HFF-Myc (cell line): ENCODE measurements around the gene TTC12.
A peak's percentile ranks its signal among the peaks of the same experiment; 100 is the strongest.

ENCODE experiments used
- DNase-seq: peaks from one replicate; pipeline ENCODE4 v3.0.0-alpha.2; 2011; ENCODE audit warnings: low read depth; ENCODE audit errors: extremely low read depth
- H3K4me3 ChIP-seq: replicated peaks from 2 replicates; pipeline ENCODE4 v1.5.1; 2011; ENCODE audit warnings: low read depth, mild to moderate bottlenecking, control low read depth, low read length
- TF ChIP-seq, protein P1 (sequence below): IDR thresholded peaks from 2 replicates; pipeline ENCODE4 v1.5.1; 2012; ENCODE audit warnings: mild to moderate bottlenecking, low read depth, low read length, control low read depth; ENCODE audit errors: missing control alignments

The TTC12 gene

DNA sequence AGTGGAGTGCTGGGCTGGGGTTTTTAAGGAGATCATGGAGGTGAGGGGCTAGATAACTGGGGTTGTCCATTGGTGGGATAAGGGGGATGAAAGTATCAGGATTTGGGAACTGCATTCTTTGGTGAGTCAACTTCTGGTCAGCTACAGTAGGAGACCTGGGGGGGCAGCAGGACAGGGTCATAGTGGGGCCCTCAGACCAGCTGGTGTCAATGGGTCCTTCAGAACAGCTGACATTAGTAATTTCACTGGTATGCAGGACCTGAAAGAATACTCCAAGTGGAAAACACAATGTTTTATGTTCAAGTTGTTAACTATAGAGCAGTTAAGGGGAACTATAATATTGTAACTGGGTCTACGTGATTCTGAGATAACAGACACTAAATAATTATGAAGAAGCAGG, 2.8 kb upstream of the TTC12 start:
- H3K4me3 ChIP-seq: no peak overlapping the region
- no peak for DNase-seq
- TF ChIP-seq, protein P1, sequence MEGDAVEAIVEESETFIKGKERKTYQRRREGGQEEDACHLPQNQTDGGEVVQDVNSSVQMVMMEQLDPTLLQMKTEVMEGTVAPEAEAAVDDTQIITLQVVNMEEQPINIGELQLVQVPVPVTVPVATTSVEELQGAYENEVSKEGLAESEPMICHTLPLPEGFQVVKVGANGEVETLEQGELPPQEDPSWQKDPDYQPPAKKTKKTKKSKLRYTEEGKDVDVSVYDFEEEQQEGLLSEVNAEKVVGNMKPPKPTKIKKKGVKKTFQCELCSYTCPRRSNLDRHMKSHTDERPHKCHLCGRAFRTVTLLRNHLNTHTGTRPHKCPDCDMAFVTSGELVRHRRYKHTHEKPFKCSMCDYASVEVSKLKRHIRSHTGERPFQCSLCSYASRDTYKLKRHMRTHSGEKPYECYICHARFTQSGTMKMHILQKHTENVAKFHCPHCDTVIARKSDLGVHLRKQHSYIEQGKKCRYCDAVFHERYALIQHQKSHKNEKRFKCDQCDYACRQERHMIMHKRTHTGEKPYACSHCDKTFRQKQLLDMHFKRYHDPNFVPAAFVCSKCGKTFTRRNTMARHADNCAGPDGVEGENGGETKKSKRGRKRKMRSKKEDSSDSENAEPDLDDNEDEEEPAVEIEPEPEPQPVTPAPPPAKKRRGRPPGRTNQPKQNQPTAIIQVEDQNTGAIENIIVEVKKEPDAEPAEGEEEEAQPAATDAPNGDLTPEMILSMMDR: no peak

- TF ChIP-seq, protein P1: no peak
- no peak for DNase-seq
- H3K4me3 ChIP-seq: no peak overlapping the region
Measured at GRCh38 chr11:113313601-113314000, 782 bp upstream of the TTC12 start.

DNA sequence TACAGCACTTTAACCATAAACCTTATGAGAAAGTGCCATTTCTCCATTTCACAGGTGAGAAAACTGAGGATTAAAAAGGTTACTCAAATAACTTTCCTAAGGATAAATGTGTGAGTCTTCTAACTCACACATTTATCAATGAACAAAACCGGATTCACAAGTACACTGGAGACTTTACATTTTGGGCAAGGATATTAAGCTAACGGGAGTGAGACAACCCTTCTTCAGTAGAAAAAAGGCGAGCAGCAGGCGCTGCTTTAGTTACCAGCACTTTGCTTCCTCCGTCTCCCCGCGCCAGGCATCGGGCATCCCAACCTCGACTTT, 356 bp upstream of the TTC12 start:
- no peak for DNase-seq
- TF ChIP-seq, protein P1: no peak
- H3K4me3 ChIP-seq: peak overlapping the region; percentile 71; the same call in 1 of the 2 replicates

DNA sequence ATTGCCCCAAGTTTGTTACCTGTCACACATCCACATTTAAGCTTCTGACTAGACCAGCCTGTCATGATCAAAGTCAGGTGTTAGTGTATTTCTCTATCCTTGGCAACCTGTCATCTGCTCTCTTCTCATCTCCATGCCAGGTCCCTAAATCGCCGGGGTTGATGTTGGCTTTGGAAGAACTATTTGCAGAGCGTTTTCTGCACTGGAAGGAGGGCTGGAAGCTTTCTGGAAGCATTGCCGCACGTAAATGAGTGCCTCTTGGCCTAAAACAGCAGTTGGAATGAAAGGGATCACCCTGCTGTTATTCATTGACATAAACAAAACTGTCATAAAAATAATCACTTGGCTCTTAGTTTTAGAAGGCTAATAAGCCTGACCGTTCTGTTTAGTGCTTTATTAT, 1.4 kb downstream of the TTC12 start:
- no peak for DNase-seq
- no peak overlapping the region for H3K4me3 ChIP-seq
- TF ChIP-seq, protein P1: no peak

- TF ChIP-seq, protein P1: no peak
- no peak overlapping the region for H3K4me3 ChIP-seq
- DNase-seq: no peak
Measured at GRCh38 chr11:113316256-113316655, 1.9 kb downstream of the TTC12 start.

DNA sequence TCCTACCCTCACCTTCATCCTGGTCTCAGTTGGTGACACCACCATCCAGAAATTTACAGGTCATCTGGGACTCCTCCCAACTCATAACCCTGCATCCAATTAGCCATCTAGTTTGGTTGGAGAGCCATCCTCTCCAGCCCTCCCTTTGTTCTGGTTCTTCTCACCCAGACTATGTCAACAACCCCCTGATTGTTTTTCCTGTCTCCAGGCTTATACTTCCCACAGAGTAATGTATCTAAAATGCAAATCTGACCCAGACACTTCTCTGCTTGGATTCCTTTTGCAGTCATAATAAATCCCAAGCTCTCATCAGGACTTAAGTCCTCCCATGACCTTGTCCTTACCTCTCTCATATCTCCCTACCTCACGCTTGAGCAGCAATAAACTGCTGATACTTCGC, 3.0 kb downstream of the TTC12 start:
- H3K4me3 ChIP-seq: no peak overlapping the region
- TF ChIP-seq, protein P1: no peak
- DNase-seq: no peak

DNA sequence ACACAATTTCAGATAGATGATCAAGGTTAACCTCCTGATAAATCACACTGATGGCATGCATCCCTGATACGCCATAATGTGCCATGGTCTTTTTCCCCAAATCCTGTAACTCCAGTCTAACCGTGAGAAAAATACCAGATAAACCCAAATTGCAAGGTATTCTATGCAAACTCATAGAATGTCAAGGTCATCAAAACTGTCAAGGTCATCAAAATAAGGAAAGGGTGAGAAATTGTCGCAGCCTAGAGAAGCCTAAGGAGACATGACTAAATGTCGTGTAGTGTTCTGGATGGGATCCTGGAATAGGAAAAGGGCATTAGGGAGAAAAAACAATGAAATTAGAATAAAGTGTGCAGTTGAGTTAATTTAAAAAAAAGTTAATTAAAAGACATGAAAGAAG, 4.7 kb downstream of the TTC12 start:
- H3K4me3 ChIP-seq: no peak overlapping the region
- TF ChIP-seq, protein P1: no peak
- no peak for DNase-seq
